ENCODE results near the gene COL1A2.

The COL1A2 gene

GRCh38 chr7:94382132-94382531 is 12.6 kb upstream of the COL1A2 start:
- in situ Hi-C loops (cut with MboI; ENCODE audit: low sequenced_read_pairs), result no loop called here

GRCh38 chr7:94382746-94383145 is 11.9 kb upstream of the COL1A2 start:
- in situ Hi-C loops (cut with MboI; ENCODE audit: low sequenced_read_pairs), result no loop called here

GRCh38 chr7:94384315-94384714 is 10.4 kb upstream of the COL1A2 start:
- in situ Hi-C loops (cut with MboI; ENCODE audit: low sequenced_read_pairs), result no loop called here

- in situ Hi-C loops (cut with MboI; ENCODE audit: low sequenced_read_pairs), result no loop called here
Observed at GRCh38 chr7:94386416-94386815, 8.3 kb upstream of the COL1A2 start.

- in situ Hi-C loops (cut with MboI; ENCODE audit: low sequenced_read_pairs), result no loop called here
Observed at GRCh38 chr7:94388540-94388939, 6.2 kb upstream of the COL1A2 start.

- in situ Hi-C loops (cut with MboI; ENCODE audit: low sequenced_read_pairs), result no loop called here
Observed at GRCh38 chr7:94389381-94389780, 5.3 kb upstream of the COL1A2 start.

GRCh38 chr7:94391726-94392392 is 2.8 kb upstream of the COL1A2 start:
- in situ Hi-C loops (cut with MboI; ENCODE audit: low sequenced_read_pairs), result no loop called here

- in situ Hi-C loops (cut with MboI; ENCODE audit: low sequenced_read_pairs), result no loop called here
Observed at GRCh38 chr7:94392393-94392786, 2.3 kb upstream of the COL1A2 start.

GRCh38 chr7:94393246-94394108 is 1.2 kb upstream of the COL1A2 start:
- in situ Hi-C loops (cut with MboI; ENCODE audit: low sequenced_read_pairs), result no loop called here

GRCh38 chr7:94394109-94394436 is 622 bp upstream of the COL1A2 start:
- in situ Hi-C loops (cut with MboI; ENCODE audit: low sequenced_read_pairs), result no loop called here

- in situ Hi-C loops (cut with MboI; ENCODE audit: low sequenced_read_pairs), result no loop called here
Observed at GRCh38 chr7:94395141-94396036, 694 bp downstream of the COL1A2 start.

- in situ Hi-C loops (cut with MboI; ENCODE audit: low sequenced_read_pairs), result no loop called here
Observed at GRCh38 chr7:94396037-94396431, 1.3 kb downstream of the COL1A2 start.

- in situ Hi-C loops (cut with MboI; ENCODE audit: low sequenced_read_pairs), result no loop called here
Observed at GRCh38 chr7:94396596-94396995, 1.9 kb downstream of the COL1A2 start.

GRCh38 chr7:94397722-94398121 is 3.0 kb downstream of the COL1A2 start:
- in situ Hi-C loops (cut with MboI; ENCODE audit: low sequenced_read_pairs), result no loop called here

- in situ Hi-C loops (cut with MboI; ENCODE audit: low sequenced_read_pairs), result no loop called here
Observed at GRCh38 chr7:94398841-94399240, 4.1 kb downstream of the COL1A2 start.

- in situ Hi-C loops (cut with MboI; ENCODE audit: low sequenced_read_pairs), result no loop called here
Observed at GRCh38 chr7:94400022-94400421, 5.3 kb downstream of the COL1A2 start.

GRCh38 chr7:94400643-94401427 is 6.1 kb downstream of the COL1A2 start:
- in situ Hi-C loops (cut with MboI; ENCODE audit: low sequenced_read_pairs), result no loop called here

- in situ Hi-C loops (cut with MboI; ENCODE audit: low sequenced_read_pairs), result no loop called here
Observed at GRCh38 chr7:94401428-94401814, 6.7 kb downstream of the COL1A2 start.

- in situ Hi-C loops (cut with MboI; ENCODE audit: low sequenced_read_pairs), result no loop called here
Observed at GRCh38 chr7:94403546-94403945, 8.9 kb downstream of the COL1A2 start.

- in situ Hi-C loops (cut with MboI; ENCODE audit: low sequenced_read_pairs), result no loop called here
Observed at GRCh38 chr7:94405506-94405905, 10.8 kb downstream of the COL1A2 start.

- in situ Hi-C loops (cut with MboI; ENCODE audit: low sequenced_read_pairs), result no loop called here
Observed at GRCh38 chr7:94406696-94407095, 12.0 kb downstream of the COL1A2 start.
